Cardiac fibroblast (primary cell): ENCODE data around the gene SRD5A1.

Experiments
- DNase-seq, 2 donors: peaks; one replicate each; pipeline versions ENCODE4 v3.0.0 to v3.0.0-alpha.2; 2010; ENCODE audit warnings: low read depth in 2 of 2
- H3K4me3 ChIP-seq, 2 donors: replicated peaks in 1 of 2; 1 replicate in 1 of 2; 2 replicates in 1 of 2; pipeline ENCODE4 v1.5.1; 2011; ENCODE audit warnings: low read depth in 2 of 2, low read length in 2 of 2, mild to moderate bottlenecking in 2 of 2, moderate library complexity in 1 of 2
- CTCF ChIP-seq: IDR thresholded peaks from one replicate; pipeline ENCODE4 v1.5.1; 2011; ENCODE audit warnings: low read depth, mild to moderate bottlenecking, low read length, inconsistent platforms

SRD5A1 gene

GRCh38 chr5:6712577-6713273 is 79.5 kb downstream of the SRD5A1 start:
- DNase-seq, result peak; percentile 97 to 99
- peak overlapping the region; percentile 68 to 71 for H3K4me3 ChIP-seq
- no peak for TF ChIP-seq CTCF

GRCh38 chr5:6713274-6714225 is 80.3 kb downstream of the SRD5A1 start, which contains the start of gene TENT4A:
Gene TENT4A (plus strand): TSS chr5:6713432. CDS start chr5:6713984, 552 bp downstream.
- peak within 1 kb of the TSS; percentile 68 to 71 for H3K4me3 ChIP-seq
- peak in 1 of 2 donors; percentile 12 for DNase-seq
- no peak for TF ChIP-seq CTCF

GRCh38 chr5:6714226-6715041 is 81.2 kb downstream of the SRD5A1 start:
- peak in 1 of 2 donors; percentile 20 for DNase-seq
- H3K4me3 ChIP-seq, result peak overlapping the region; percentile 56 to 71
- TF ChIP-seq CTCF, result no peak

GRCh38 chr5:6715271-6715670 is 82.0 kb downstream of the SRD5A1 start:
- H3K4me3 ChIP-seq, result peak overlapping the region; percentile 56 to 71
- no peak for DNase-seq
- no peak for TF ChIP-seq CTCF

GRCh38 chr5:6715758-6716628 is 82.8 kb downstream of the SRD5A1 start:
- no peak for DNase-seq
- TF ChIP-seq CTCF, result no peak
- peak overlapping the region; percentile 25 to 71 for H3K4me3 ChIP-seq
